DOHH2 (cell line): ENCODE data around the gene CAPN2.

Experiments used
- H3F3A ChIP-seq: fragments of 200-600 bp; sonication (generic), shearing (Covaris generic); 2 replicates; pipeline ENCODE4 v1.6.0; 2016; ENCODE audit warnings: antibody characterized with exemption, mild to moderate bottlenecking; ENCODE audit not compliant: control insufficient read depth, insufficient read depth
- H3K27ac ChIP-seq: fragments of 200-600 bp; sonication (generic); 2 replicates; pipeline ENCODE4 v1.5.1; 2014; ENCODE audit warnings: low read depth, mild to moderate bottlenecking, low read length, moderate library complexity
- H3K27me3 ChIP-seq: fragments of 200-600 bp; sonication (generic); 2 replicates; pipeline ENCODE4 v1.6.1; 2014; ENCODE audit warnings: mild to moderate bottlenecking, low read length, mixed read lengths; ENCODE audit not compliant: control insufficient read depth
- H3K36me3 ChIP-seq: fragments of 200-600 bp; sonication (generic); 2 replicates; pipeline ENCODE4 v1.6.1; 2014; ENCODE audit warnings: mild to moderate bottlenecking, low read length, moderate library complexity, mixed read lengths; ENCODE audit not compliant: control insufficient read depth
- H3K4me1 ChIP-seq: fragments of 200-600 bp; sonication (generic); 2 replicates; pipeline ENCODE4 v1.6.1; 2014; ENCODE audit warnings: mild to moderate bottlenecking, low read length, mixed read lengths; ENCODE audit not compliant: control insufficient read depth
- H3K4me2 ChIP-seq: fragments of 200-600 bp; sonication (generic); 2 replicates; pipeline ENCODE4 v1.6.0; 2014; ENCODE audit warnings: mild to moderate bottlenecking, low read length, moderate library complexity
- H3K4me3 ChIP-seq: fragments of 200-600 bp; sonication (generic); 2 replicates; pipeline ENCODE4 v1.5.1; 2014; ENCODE audit warnings: mild to moderate bottlenecking, low read length, mixed read lengths
- H3K79me2 ChIP-seq: fragments of 200-600 bp; sonication (generic); 2 replicates; pipeline ENCODE4 v1.6.1; 2014; ENCODE audit warnings: mild to moderate bottlenecking, low read length, mixed read lengths; ENCODE audit not compliant: control insufficient read depth
- H3K9me2 ChIP-seq: fragments of 200-600 bp; sonication (generic); replicated peaks from 2 replicates; pipeline ENCODE4 v1.6.1; 2014; ENCODE audit warnings: mild to moderate bottlenecking, low read length, mixed read lengths; ENCODE audit not compliant: control insufficient read depth
- H3K9me3 ChIP-seq: fragments of 200-600 bp; sonication (generic); 2 replicates; pipeline ENCODE4 v1.6.1; 2014; ENCODE audit warnings: antibody characterized with exemption, low read length, mixed read lengths; ENCODE audit not compliant: control insufficient read depth, insufficient read depth
- H4K20me1 ChIP-seq: fragments of 200-600 bp; sonication (generic); 2 replicates; pipeline ENCODE4 v1.6.0; 2014; ENCODE audit warnings: low read depth, mild to moderate bottlenecking, antibody characterized with exemption, low read length, moderate library complexity; ENCODE audit not compliant: control insufficient read depth, insufficient read depth
- CTCF ChIP-seq: fragments of 200-600 bp; sonication (generic); IDR thresholded peaks from one replicate; pipeline ENCODE4 v1.5.1; 2014; ENCODE audit warnings: antibody characterized with exemption, mild to moderate bottlenecking, low read depth, low read length; ENCODE audit not compliant: poor library complexity, severe bottlenecking
- EZH2phosphoT487 ChIP-seq: fragments of 200-600 bp; sonication (generic); IDR thresholded peaks from 2 replicates; pipeline ENCODE4 v1.6.1; 2017; ENCODE audit warnings: borderline replicate concordance, mild to moderate bottlenecking, antibody characterized with exemption, low read length, moderate library complexity, mixed read lengths

CAPN2 gene

GRCh38 chr1:223811634-223812101 lies 99.3 kb downstream of the CAPN2 start:
- Histone ChIP-seq H3K36me3 (peaks cover 34% of the 10 kb centered on the region), H3K27me3 (no peaks in the 10 kb centered on the region), H3K4me1 (peaks cover 14% of the 10 kb centered on the region), H3K4me3 (no peak overlapping the region), H3K9me3 (no peaks in the 10 kb centered on the region), H3K27ac (no peak overlapping the region), H3K9me2 (no peaks in the 10 kb centered on the region), H3K79me2 (peaks cover 15% of the 10 kb centered on the region), H3K4me2 (no peak overlapping the region), H4K20me1 (no peaks in the 10 kb centered on the region), H3F3A (no peaks in the 10 kb centered on the region)
- TF ChIP-seq EZH2phosphoT487, result no peak
- peak; percentile 45 for TF ChIP-seq CTCF

- TF ChIP-seq EZH2phosphoT487, result no peak
- TF ChIP-seq CTCF, result no peak
- Histone ChIP-seq H3K4me2 (no peak overlapping the region), H4K20me1 (no peaks in the 10 kb centered on the region), H3K79me2 (peaks cover 15% of the 10 kb centered on the region), H3K27ac (no peak overlapping the region), H3K36me3 (peaks cover 24% of the 10 kb centered on the region), H3K4me1 (peaks cover 14% of the 10 kb centered on the region), H3K27me3 (no peaks in the 10 kb centered on the region), H3K9me3 (no peaks in the 10 kb centered on the region), H3F3A (no peaks in the 10 kb centered on the region), H3K9me2 (no peaks in the 10 kb centered on the region), H3K4me3 (no peak overlapping the region)
These were observed 101.3 kb downstream of the CAPN2 start for GRCh38 chr1:223813645-223814044.

- peaks cover 15% of the 10 kb centered on the region for H3K79me2 ChIP-seq
- TF ChIP-seq EZH2phosphoT487 (no peak), CTCF (no peak)
- no peaks in the 10 kb centered on the region for H3K27me3 ChIP-seq
- H3K9me2 ChIP-seq, result no peaks in the 10 kb centered on the region
- no peaks in the 10 kb centered on the region for H4K20me1 ChIP-seq
- H3K36me3 ChIP-seq, result peaks cover 30% of the 10 kb centered on the region
- H3K9me3 ChIP-seq, result no peaks in the 10 kb centered on the region
- H3K4me3 ChIP-seq, result no peak overlapping the region
- H3K27ac ChIP-seq, result no peak overlapping the region
- H3F3A ChIP-seq, result no peaks in the 10 kb centered on the region
- peaks cover 14% of the 10 kb centered on the region for H3K4me1 ChIP-seq
- H3K4me2 ChIP-seq, result no peak overlapping the region
These were observed 102.9 kb downstream of the CAPN2 start for GRCh38 chr1:223815020-223815853.
